SK-N-SH treated with all-trans-retinoic acid at 6 μM for 48 hours (cell line): ENCODE data around the gene CPNE4.

Experiments
- ATAC-seq: fragments of 200-7000 bp; cut with Tn5 transposase; 3 replicates; pipeline ENCODE4 v1.9.1; 2020; ENCODE audit warnings: mild to moderate bottlenecking, moderate library complexity
- ARNTL ChIP-seq: fragments of 450-650 bp; formaldehyde crosslinking; IDR thresholded peaks from 2 replicates; pipeline ENCODE4 v1.5.0; 2020; ENCODE audit warnings: low read depth, mild to moderate bottlenecking, moderate library complexity, borderline replicate concordance
- BACH2 ChIP-seq: fragments of 250-450 bp; sonication (Bioruptor Pico); IDR thresholded peaks from 2 replicates; pipeline ENCODE4 v1.9.0; 2021; ENCODE audit warnings: mild to moderate bottlenecking, borderline replicate concordance
- CREB5 ChIP-seq: fragments of 250-450 bp; sonication (Bioruptor Pico); IDR thresholded peaks from 2 replicates; pipeline ENCODE4 v1.5.1; 2020; ENCODE audit warnings: low read depth, mild to moderate bottlenecking, moderate library complexity
- CSDC2 ChIP-seq: fragments of 250-450 bp; sonication (Bioruptor Pico); IDR thresholded peaks from 2 replicates; pipeline ENCODE4 v1.5.0; 2020; ENCODE audit warnings: mild to moderate bottlenecking, moderate library complexity
- CSRNP3 ChIP-seq: fragments of 250-450 bp; sonication (Bioruptor Pico); IDR thresholded peaks from 2 replicates; pipeline ENCODE4 v1.5.1; 2021; ENCODE audit warnings: mild to moderate bottlenecking, moderate library complexity
- ESRRG ChIP-seq: fragments of 250-450 bp; sonication (Bioruptor Pico); IDR thresholded peaks from 2 replicates; pipeline ENCODE4 v1.6.1; 2021; ENCODE audit warnings: mild to moderate bottlenecking
- GLIS3 ChIP-seq: fragments of 250-450 bp; sonication (Bioruptor Pico); IDR thresholded peaks from 2 replicates; pipeline ENCODE4 v1.5.0; 2020; ENCODE audit warnings: mild to moderate bottlenecking, moderate library complexity
- ISL1 ChIP-seq: fragments of 250-450 bp; sonication (Bioruptor Pico); IDR thresholded peaks from 2 replicates; pipeline ENCODE4 v2.1.2; 2022; ENCODE audit warnings: mild to moderate bottlenecking, moderate library complexity
- OSR1 ChIP-seq: fragments of 250-450 bp; sonication (Bioruptor Pico); IDR thresholded peaks from 2 replicates; pipeline ENCODE4 v1.8.0; 2022; ENCODE audit warnings: moderate library complexity, mild to moderate bottlenecking, inconsistent platforms
- PATZ1 ChIP-seq: fragments of 250-450 bp; sonication (Bioruptor Pico); IDR thresholded peaks from 2 replicates; pipeline ENCODE4 v1.8.0; 2020; ENCODE audit warnings: mild to moderate bottlenecking, moderate library complexity, borderline replicate concordance
- POU6F1 ChIP-seq: fragments of 250-450 bp; sonication (Bioruptor Pico); IDR thresholded peaks from 2 replicates; pipeline ENCODE4 v1.8.0; 2021; ENCODE audit warnings: low read depth, mild to moderate bottlenecking, moderate library complexity, borderline replicate concordance
- PPARA ChIP-seq: fragments of 250-450 bp; sonication (Bioruptor Pico); IDR thresholded peaks from 2 replicates; pipeline ENCODE4 v1.5.0; 2020; ENCODE audit warnings: mild to moderate bottlenecking, borderline replicate concordance
- RARB ChIP-seq: fragments of 250-450 bp; sonication (Bioruptor Pico); IDR thresholded peaks from 2 replicates; pipeline ENCODE4 v1.8.0; 2021; ENCODE audit warnings: mild to moderate bottlenecking, moderate library complexity
- SNAI2 ChIP-seq: fragments of 250-450 bp; sonication (Bioruptor Pico); IDR thresholded peaks from 2 replicates; pipeline ENCODE4 v1.5.0; 2020; ENCODE audit warnings: mild to moderate bottlenecking, moderate library complexity
- TCF4 ChIP-seq: fragments of 250-450 bp; sonication (Bioruptor Pico); IDR thresholded peaks from 2 replicates; pipeline ENCODE4 v1.8.0; 2021; ENCODE audit warnings: mild to moderate bottlenecking, moderate library complexity, borderline replicate concordance
- ZC3H10 ChIP-seq: fragments of 250-450 bp; sonication (Bioruptor Pico); IDR thresholded peaks from 2 replicates; pipeline ENCODE4 v1.5.1; 2021; ENCODE audit warnings: mild to moderate bottlenecking, moderate library complexity
- ZFP3 ChIP-seq: fragments of 250-450 bp; sonication (Bioruptor Pico); IDR thresholded peaks from 2 replicates; pipeline ENCODE4 v1.5.0; 2020; ENCODE audit warnings: mild to moderate bottlenecking, moderate library complexity
- ZFP30 ChIP-seq: fragments of 450-650 bp; formaldehyde crosslinking; IDR thresholded peaks from 2 replicates; pipeline ENCODE4 v1.5.0; 2022; ENCODE audit warnings: mild to moderate bottlenecking, moderate library complexity
- ZNF565 ChIP-seq: fragments of 450-650 bp; formaldehyde crosslinking; conservative IDR thresholded peaks from 2 replicates; pipeline ENCODE4 v1.5.0; 2020; ENCODE audit warnings: low read depth, mild to moderate bottlenecking, moderate library complexity
- ZNF70 ChIP-seq: fragments of 450-650 bp; formaldehyde crosslinking; IDR thresholded peaks from 2 replicates; pipeline ENCODE4 v1.5.0; 2020; ENCODE audit warnings: mild to moderate bottlenecking, moderate library complexity
- ZNF8 ChIP-seq: fragments of 450-650 bp; formaldehyde crosslinking; IDR thresholded peaks from 2 replicates; pipeline ENCODE4 v1.5.0; 2020; ENCODE audit warnings: mild to moderate bottlenecking, moderate library complexity

CPNE4 gene

GRCh38 chr3:131738095-131738494 lies 296.7 kb downstream of the CPNE4 start (continued):
- TF ChIP-seq PATZ1 (CRISPR knock-in tag): no peak
- no peak for TF ChIP-seq PPARA
- no peak for TF ChIP-seq ESRRG
- TF ChIP-seq, all 23 proteins: peak for 6

- TF ChIP-seq PATZ1 (CRISPR knock-in tag): no peak
- no peak for ATAC-seq
Observed at GRCh38 chr3:131735544-131735943, 299.3 kb downstream of the CPNE4 start.

GRCh38 chr3:131735116-131735515 lies 299.7 kb downstream of the CPNE4 start:
- ATAC-seq: no peak
- TF ChIP-seq PPARA: no peak
- TF ChIP-seq BACH2 (CRISPR knock-in tag): no peak
- TF ChIP-seq ZNF70: no peak
- TF ChIP-seq CSRNP3 (CRISPR knock-in tag): no peak
- no peak for TF ChIP-seq ZNF565
- no peak for TF ChIP-seq POU6F1
- TF ChIP-seq ISL1 (CRISPR knock-in tag): no peak
- no peak for TF ChIP-seq PATZ1 (CRISPR knock-in tag)
- TF ChIP-seq TCF4: no peak
- no peak for TF ChIP-seq CREB5
- TF ChIP-seq ZFP3 (CRISPR knock-in tag): no peak
- no peak for TF ChIP-seq ZC3H10 (CRISPR knock-in tag)
- TF ChIP-seq CSDC2 (CRISPR knock-in tag): no peak
- TF ChIP-seq ZNF8 (CRISPR knock-in tag): no peak
- no peak for TF ChIP-seq ESRRG
- TF ChIP-seq ARNTL (CRISPR knock-in tag): no peak
- TF ChIP-seq SNAI2 (CRISPR knock-in tag): no peak
- TF ChIP-seq RARB (CRISPR knock-in tag): no peak
- TF ChIP-seq ZFP30 (CRISPR knock-in tag): no peak

- no peak for ATAC-seq
- TF ChIP-seq POU6F1 (no peak), CSRNP3 (CRISPR knock-in tag) (no peak), CSDC2 (CRISPR knock-in tag) (no peak), ESRRG (no peak), ZFP3 (CRISPR knock-in tag) (no peak), GLIS3 (CRISPR knock-in tag) (no peak), CREB5 (no peak), ZNF70 (no peak), PPARA (no peak), ARNTL (CRISPR knock-in tag) (no peak), OSR1 (no peak)
Observed at GRCh38 chr3:131733086-131733841, 301.6 kb downstream of the CPNE4 start.
